GM21737 (cell line): ENCODE results near the gene PAN2.
"Not testable (repeated sequence)": the region's sequence is repeated elsewhere in the genome, so short reads cannot be mapped to it uniquely, and the experiment has no call there.

Experiments used
- ATAC-seq: cut with Tn5 transposase; IDR thresholded peaks from one replicate; pipeline ENCODE4 v1.9.1; 2021; ENCODE audit warnings: mild to moderate bottlenecking, moderate library complexity; ENCODE audit not compliant: unreplicated experiment

PAN2 gene

DNA sequence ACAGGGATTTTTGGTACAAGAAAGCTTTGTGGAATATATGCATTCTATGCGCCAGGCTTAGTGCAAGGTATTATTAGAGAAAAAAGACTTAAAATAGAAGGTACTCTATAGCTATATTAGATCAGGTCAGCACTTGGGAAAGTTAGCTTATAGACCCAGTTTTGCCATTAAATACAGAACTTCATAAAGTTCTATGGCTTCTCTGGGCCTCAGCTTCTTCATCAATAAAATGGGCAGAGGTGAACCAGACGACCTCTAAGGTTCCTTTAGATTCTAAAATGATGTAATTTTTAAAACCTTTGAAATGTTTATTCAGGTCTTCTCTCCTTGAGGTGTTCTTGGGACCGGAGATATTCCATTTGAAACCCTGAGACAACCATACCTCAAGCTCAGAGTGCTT lies 25.1 kb downstream of the PAN2 start:
- no peak for ATAC-seq

DNA sequence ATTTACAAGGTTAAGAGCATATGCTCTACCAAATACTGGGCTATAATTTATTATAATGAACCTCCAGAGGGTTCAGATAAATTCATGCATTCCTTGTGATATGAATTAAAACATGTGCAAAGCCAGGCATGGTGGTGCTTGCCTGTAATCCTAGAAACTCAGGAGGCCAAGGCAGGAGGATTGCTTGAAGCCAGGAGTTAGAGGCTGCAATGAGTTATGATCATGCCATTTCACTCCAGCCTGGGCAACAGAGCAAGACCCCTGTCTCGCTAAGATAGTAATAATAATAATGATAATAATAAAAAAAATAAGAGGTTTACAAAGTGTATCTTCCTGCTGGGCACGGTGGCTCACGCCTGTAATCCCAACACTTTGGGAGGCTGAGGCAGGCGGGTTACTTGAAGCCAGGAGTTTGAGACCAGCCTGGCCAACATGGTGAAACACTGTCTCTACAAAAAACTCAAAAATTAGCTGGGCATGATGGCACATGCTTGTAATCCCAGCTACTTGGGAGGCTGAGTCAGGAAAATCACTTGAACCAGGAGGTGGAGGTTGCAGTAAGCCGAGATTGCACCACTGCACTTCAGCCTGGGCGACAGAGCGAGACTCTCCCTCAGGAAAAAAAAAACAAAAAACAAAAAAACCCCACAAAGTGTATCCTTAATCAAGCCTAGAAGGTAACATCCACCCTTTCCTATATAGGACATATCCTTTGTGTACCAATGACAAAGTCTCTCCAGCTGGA lies 26.4 kb downstream of the PAN2 start:
- no peak for ATAC-seq

DNA sequence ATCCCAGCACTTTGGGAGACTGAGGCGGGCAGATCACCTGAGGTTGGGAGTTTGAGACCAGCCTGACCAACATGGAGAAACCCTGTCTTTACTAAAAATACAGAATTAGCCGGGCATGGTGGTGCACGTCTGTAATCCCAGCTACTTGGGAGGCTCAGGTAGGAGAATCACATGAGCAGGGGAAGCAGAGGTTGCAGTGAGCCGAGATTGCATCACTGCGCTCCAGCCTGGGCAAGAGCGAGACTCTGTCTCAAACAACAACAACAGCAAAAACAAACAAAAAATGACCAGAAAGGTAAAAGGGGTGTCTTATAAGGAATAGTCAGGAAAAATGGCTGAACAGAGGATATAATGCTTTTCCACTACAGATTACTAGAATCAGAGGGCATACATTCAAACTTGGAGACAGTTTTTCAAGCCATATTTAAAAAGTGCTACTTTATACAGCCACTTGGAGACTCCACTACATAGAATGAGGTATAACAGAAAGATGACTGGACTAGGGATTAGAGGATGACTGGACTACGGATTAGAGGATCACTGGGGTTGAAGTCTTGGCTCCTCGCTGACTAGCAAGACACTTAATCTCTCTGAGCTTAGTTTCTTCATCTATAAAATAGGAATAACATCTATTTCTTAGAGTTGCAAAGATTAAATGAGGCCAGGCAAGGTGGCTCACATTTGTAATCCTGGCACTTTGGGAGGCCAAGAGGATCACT lies 28.8 kb downstream of the PAN2 start:
- no peak for ATAC-seq

DNA sequence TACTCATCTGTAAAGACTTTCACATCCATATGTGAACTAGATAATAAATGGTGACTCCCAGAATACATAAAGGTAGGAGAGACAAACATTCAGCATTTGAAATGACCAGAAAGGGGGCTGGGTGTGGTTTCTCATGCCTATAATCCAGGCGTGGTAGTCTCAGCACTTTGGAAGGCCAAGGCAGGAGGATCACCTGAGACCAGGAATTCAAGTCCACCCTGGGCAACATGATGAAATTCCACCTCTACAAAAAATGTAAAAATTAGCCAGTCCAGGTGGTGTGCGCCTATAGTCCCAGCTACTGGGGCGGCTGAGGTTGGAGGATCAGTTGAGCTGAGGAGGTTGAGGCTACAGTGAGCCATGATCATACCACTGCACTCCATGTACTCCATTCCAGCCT lies 29.5 kb downstream of the PAN2 start:
- ATAC-seq, result no peak

DNA sequence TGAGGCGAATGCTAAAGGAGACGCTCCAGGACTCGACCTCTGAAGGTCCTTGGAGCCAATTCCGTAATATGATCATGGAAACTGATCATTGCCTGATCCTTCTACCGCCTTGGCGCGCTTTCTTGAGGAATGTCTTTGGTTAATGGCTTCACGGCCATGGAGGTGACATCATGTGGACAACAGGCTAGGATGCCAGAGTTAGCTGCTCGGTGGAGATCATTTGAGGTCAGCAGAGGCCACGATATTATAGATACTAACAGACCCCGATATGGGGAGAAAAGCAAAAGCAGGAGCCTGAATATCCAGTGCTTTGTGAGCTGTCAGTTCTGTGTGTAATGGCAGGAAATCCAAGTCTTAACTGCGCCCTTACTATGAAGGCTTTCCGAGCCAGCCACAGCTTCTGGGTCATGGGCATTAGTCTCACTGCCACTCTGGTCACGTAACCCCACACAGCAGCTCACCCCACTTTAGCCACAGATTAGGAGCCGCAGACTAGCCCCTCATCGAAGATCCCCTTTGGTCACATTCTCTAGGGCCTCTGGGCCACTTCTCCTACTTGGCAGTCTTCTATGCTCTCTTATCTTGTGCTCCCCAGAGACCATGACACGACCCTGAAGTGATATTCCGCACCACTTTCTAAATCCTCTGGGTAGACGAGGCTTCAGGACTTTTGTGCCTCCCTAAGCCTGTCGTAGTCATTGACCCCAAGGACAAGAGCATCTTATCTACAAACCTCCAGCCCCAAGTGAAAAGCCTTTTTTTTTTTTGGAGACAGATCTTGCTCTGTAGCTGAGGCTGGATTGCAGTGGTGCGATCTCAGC lies 32.9 kb downstream of the PAN2 start:
- no peak for ATAC-seq

DNA sequence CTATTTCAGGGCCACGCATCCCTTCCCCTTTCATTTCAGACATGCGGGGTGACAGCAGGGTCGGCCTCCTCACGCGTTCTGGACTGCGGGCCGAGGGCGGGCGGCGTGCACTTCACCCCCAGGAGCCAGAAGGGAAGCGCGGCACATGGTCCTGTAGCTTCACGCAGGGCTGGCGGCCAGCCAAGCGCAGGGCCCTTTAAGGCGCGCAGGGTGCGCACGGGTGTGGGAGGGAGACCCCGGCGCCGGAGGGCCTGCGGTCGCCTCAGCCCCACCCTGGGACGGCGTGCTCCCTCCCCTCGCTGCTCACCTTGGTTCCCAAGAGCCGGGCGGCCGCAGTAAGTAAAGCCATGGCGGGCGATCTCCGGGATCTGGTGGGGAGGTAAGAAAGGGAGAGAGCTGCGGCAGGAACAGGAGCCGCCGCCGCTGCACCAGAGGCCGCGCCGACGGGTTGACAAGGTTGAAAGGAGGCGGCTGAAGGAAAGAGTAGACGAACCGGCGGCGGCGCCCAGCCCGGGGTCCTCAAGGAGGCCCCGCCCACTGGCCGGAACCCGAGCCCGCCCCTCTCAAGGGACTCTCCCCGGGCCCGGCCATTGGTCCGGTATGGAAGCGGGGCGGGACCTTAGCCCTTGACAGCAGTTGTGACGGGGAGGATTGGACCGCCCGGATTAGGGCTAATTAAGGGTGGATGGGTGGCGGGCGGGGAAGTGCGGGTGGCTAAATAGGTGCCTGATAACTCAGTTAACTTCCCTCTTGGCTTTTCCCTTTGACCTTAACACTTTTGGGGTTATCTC lies 33.8 kb downstream of the PAN2 start, which contains the start of gene CS:
Gene CS, minus strand, starts transcription at position 478 of the 791 bp plus-strand sequence. Its CDS starts 129 bp downstream, at position 349.
- ATAC-seq, result peak; percentile 90

DNA sequence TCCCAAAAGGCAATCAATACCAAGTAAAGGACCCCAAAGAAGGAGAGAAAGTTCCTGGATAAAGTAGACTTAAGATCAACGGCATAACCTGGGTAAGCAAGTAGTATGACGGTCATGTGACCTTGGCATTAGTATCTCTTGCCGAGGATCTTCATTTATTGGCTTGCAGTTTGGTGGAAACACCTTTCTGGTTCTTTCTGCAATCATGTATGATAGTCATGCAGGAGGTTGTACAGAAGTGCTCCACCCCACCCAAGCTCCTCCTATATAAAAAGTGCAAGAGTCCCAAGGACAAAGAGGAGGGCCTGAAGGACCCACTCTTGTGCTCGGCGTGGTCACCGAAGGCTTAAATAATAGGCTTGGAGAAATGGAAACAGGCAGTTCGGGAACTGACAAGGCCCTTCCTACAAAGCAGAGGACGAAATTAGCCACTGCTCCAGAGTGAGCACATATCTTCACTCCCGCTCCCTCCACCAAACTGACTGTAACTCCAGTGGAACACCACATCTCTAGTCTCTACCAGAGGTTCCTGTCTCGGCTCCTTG lies 34.4 kb downstream of the PAN2 start:
- no peak for ATAC-seq

DNA sequence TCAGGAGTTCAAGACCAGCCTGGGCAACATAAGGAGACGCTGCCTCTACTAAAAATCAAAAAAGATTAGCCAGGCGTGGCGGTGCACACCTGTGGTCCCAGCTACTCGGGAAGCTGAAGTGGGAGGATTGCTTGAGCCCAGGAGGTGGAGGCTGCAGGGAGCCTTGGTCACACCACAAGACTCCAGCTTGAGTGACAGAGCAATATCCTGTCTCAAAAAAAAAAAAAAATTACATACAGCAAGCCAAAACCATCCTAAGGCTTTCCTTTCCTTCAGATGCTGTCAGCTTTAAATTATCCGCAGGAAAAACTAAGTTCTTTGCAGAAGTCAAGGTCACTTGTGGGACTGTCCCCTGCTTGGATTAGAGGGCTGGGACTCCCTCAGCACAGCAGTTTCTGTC lies 35.0 kb downstream of the PAN2 start:
- no peak for ATAC-seq

DNA sequence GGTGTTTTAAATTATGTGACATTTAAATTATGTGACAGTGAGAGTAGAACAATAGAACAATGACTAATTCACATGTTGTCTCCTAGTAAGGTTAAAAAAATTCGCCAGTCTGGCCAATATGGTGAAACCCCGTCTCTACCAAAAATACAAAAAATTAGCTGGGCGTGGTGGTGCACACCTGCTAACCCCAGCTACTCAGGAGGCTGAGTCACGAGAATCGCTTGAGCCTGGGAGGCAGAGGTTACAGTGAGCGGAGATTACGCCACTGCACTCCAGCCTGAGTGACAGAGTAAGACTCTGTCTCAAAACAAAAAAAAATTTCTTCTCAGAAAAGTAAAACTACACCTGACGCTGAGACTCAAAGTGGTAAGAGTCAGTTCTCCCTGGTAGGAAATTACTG lies 36.4 kb downstream of the PAN2 start:
- ATAC-seq, result no peak

DNA sequence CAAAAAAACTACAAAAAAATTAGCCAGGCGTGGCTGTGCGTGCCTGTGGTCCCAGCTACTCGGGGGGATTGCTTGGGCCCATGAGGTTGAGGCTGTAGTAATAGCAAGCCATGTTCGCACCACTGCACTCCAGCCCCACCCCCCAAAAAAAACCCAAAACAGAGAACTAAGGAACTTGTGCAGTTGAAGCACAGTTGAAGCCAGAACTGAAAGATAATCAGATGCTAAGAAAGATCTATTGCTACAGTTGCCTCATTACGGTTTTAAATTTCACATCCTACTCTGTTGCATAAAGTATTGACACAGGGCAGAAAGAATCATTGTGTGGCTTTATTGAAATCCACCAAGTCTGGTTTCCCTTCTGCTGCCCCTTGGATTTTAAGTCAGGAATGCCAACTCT lies 37.5 kb downstream of the PAN2 start:
- ATAC-seq, result no peak

DNA sequence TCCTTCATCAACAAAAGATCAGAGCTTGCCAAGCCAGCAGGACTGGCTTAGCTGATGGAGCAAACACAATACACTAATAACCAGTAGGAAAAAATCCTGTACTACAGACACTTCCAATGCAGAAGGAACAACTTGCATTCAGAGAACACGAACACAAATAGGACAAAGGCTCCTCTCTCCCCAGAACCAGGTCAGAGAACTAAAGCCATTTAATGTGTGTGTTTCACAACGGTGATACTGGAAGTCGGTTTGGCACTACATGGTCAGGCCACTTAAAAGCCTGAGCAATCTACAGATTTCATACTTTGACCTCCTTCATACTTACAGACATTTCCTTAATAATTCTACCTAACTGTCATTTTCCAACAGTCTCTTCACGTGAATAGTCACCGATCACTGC lies 40.0 kb downstream of the PAN2 start:
- ATAC-seq, result no peak

DNA sequence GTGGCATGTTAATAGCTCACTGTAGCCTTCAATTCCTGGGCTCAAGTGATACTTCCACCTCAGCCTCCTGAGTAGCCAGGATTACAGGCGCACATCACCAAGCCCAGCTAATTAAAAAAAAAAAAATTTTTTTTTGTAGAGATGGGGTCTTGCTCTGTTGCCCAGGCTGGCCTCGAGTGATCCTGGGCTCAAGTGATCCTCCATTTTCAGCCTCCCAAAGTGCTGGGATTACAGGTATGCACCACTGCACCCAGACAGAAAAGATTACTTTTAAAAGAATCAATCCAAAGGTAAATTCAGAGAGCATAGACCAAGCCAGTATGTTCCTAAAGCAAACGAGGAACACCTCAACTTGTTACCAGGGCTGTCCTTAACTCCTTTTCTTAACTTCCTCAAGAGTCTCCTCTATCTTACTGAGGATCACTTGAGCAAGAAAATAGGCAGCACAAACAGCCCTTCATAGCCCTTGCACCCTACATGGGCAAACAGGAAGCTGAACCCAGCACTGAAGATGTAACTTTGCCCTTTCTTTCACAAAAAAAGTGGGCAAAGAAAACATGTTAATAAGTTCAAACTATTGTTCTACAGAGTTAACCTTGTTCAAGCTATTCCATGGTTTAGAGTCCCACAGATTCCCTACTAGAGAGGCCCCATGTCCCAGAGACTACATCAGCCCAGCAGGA lies 45.0 kb downstream of the PAN2 start:
- ATAC-seq, result no peak

DNA sequence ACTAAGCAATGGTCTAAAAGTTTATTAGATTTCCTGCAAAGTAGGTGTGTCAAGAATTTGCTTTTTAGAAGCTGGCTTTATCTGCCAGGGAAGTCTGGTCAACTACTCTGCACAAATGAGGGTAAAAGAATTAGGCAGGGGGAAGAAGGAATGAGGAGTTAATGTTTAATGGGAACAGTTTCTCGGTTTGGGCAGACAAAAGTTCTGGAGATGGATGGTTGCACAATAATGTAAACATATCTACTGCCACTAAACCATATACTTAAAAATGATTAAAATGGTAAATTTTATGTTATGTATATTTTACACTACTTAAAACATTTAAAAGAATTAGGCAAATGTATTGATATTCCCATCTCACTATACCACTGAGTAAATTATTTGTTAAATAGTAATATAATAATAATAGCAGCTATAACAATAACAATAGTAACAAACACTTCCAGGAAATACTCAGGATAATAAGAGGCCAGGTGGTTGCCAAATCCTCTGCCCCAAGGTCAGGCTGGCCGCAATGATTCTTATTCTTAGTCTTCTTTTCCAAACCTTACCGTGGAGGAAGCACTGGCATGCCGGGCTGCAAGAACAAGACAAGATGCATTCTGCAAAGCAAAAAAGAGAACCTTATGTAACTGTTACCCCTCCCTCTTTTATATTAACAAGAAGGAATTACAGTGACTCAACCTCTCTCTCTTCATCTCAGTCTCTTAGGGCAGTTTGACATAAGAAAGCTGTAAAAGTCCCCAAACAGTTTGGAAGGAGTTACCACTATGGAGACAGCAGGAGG lies 47.6 kb downstream of the PAN2 start:
- no peak for ATAC-seq

DNA sequence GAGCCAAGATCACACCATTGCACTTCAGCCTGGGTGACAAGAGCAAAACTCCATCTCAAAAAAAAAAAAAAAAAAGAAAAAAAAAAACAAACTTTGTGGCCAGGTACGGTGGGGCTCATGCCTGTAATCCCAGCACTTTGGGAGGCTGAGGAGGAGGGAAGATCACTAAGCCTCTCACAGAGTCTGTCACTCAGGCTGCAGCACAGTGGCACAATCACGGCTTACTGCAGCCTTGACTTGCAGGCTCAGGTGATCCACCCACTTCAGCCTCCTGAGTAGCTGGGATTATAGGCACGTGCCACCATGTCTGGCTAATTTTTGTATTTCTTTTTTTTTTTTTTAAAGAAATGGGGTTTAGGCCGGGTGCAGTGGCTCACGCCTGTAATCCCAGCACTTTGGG lies 49.5 kb downstream of the PAN2 start:
- ATAC-seq, result not testable (repeated sequence)

DNA sequence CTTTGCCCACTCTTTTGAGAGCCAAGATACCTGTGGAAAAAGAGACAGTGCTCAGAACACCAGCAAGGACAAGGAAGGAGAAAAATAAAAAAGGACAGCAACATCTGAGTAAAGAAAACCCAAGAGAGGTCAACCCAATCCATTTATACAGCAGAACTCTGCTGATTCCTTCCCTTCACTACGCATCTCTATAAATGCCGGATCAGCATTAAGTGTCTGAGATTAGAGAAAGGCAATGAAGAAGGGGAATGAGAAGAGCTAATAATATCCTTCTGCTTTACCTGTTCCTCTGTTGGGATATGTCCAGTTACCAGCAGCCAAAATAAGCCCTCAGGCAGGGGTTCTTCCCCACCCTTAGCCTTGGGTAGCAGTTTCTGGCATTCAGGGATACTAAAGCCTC lies 51.2 kb downstream of the PAN2 start:
- no peak for ATAC-seq

DNA sequence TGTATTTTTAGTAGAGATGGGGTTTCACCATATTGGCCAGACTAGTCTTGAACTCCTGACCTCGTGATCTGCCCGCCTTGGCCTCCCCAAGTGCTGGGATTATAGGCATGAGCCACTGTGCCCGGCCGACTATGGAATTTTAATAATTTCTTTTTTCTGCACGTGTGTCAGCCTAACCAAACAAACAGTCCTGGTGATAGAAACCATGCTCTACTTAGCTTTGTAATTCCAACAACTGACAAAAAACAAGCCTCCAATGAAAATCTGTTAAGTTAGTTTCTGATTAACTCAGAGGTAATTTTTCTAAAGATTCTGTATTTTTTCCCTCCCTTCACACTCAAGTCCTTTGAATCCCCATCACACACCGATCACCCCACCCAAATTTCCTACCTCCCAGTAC lies 51.8 kb downstream of the PAN2 start:
- ATAC-seq, result no peak

DNA sequence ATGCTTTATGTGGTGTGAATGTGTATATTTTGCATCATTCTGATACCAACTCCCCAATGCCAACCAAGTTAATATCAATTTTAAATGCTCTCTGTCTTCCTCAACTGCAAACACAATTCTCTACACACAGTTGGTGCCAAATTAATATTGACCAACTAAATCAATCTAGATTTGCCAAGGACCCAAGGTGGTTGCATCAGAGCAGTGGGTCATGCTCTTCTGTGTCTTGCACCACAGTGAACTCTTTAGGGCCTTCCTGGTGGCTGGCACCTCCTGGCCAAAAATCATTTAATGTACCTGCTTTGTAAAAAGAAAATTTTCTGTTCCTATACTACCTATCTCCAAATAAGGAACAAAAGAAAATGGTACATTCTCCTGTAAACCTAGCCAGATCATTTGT lies 53.0 kb downstream of the PAN2 start:
- ATAC-seq, result no peak

DNA sequence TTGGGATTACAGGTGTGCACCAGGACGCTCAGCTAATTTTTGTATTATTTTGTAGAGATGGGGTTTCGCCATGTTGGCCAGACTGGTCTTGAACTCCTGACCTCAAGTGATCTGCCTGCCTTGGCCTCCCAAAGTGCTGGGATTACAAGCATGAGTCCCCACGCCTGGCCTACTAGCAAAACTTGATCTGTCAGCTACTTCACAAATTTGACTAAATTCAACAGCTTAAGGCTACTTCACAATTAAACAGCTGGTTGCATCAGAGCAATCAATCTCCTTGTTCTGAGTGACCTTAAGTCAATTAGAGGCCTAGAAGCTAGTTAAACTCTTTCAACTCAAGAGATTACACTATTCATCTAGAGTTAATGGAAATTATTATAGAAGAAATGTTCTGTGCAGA lies 54.9 kb downstream of the PAN2 start:
- no peak for ATAC-seq

DNA sequence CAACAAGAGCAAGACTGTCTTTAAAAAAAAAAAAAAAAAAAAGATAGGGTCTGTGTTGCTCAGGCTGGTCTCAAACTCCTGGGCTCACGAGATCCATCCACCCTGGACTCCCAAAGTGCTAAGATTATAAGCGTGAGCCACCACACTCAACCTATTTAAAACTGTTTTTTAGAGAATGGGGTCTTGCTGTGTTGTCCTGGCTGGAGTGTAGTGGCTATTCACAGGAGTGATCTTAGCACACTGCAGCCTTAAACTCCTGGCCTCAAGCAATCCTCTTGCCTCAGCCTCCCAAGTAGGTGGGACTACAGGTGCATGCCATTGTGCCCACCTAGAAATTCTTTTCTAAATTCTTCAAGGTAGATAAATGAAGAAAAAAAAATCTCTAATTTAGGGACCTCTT lies 59.5 kb downstream of the PAN2 start:
- ATAC-seq, result no peak
